IPS-20b (cell line): Measurements from ENCODE around the gene VAV3.
"Not testable (repeated sequence)": the region's sequence is repeated elsewhere in the genome, so short reads cannot be mapped to it uniquely, and the experiment has no call there.

Source experiments
- H3K27ac ChIP-seq: one replicate; pipeline ENCODE4 v1.5.1; 2013; ENCODE audit warnings: low read length
- H3K27me3 ChIP-seq: 2 replicates; pipeline ENCODE4 v1.6.1; 2013; ENCODE audit warnings: mild to moderate bottlenecking, low read length, inconsistent platforms; ENCODE audit not compliant: insufficient read depth
- H3K36me3 ChIP-seq: 2 replicates; pipeline ENCODE4 v1.6.1; 2013; ENCODE audit warnings: low read depth, mild to moderate bottlenecking, inconsistent platforms, low read length, moderate library complexity; ENCODE audit not compliant: insufficient read depth
- H3K4me1 ChIP-seq: 2 replicates; pipeline ENCODE4 v1.6.1; 2013; ENCODE audit warnings: mild to moderate bottlenecking, control low read depth, inconsistent platforms, low read length, moderate library complexity; ENCODE audit not compliant: insufficient read depth
- H3K4me3 ChIP-seq: 2 replicates; pipeline ENCODE4 v1.5.1; 2013; ENCODE audit warnings: mild to moderate bottlenecking, low read length, inconsistent platforms
- H3K9ac ChIP-seq: 2 replicates; pipeline ENCODE4 v1.6.1; 2013; ENCODE audit warnings: low read depth, mild to moderate bottlenecking, inconsistent platforms, low read length, moderate library complexity
- H3K9me3 ChIP-seq: 2 replicates; pipeline ENCODE4 v1.6.1; 2013; ENCODE audit warnings: mild to moderate bottlenecking, low read depth, low read length, inconsistent platforms; ENCODE audit not compliant: insufficient read depth

The VAV3 gene

GRCh38 chr1:107666493-107666892 lies 298.5 kb downstream of the VAV3 start:
- no peaks in the 10 kb centered on the region for H3K4me1 ChIP-seq
- no peak overlapping the region for H3K9ac ChIP-seq
- no peak overlapping the region for H3K27ac ChIP-seq
- H3K27me3 ChIP-seq, result no peaks in the 10 kb centered on the region
- H3K36me3 ChIP-seq, result no peaks in the 10 kb centered on the region
- H3K9me3 ChIP-seq, result no peaks in the 10 kb centered on the region
- H3K4me3 ChIP-seq, result no peak overlapping the region

- Histone ChIP-seq H3K27me3 (no peaks in the 10 kb centered on the region), H3K4me3 (no peak overlapping the region), H3K27ac (no peak overlapping the region), H3K9ac (no peak overlapping the region), H3K4me1 (no peaks in the 10 kb centered on the region), H3K36me3 (no peaks in the 10 kb centered on the region), H3K9me3 (no peaks in the 10 kb centered on the region)
These were observed 299.7 kb downstream of the VAV3 start for GRCh38 chr1:107664982-107665925.

- Histone ChIP-seq H3K27ac (no peak overlapping the region), H3K9ac (no peak overlapping the region), H3K27me3 (no peaks in the 10 kb centered on the region), H3K4me3 (no peak overlapping the region), H3K36me3 (no peaks in the 10 kb centered on the region), H3K4me1 (no peaks in the 10 kb centered on the region), H3K9me3 (no peaks in the 10 kb centered on the region)
These were observed 302.0 kb downstream of the VAV3 start for GRCh38 chr1:107662971-107663370.

GRCh38 chr1:107661158-107661557 lies 303.8 kb downstream of the VAV3 start:
- Histone ChIP-seq H3K4me3 (no peak overlapping the region), H3K27ac (no peak overlapping the region), H3K27me3 (no peaks in the 10 kb centered on the region), H3K9me3 (no peaks in the 10 kb centered on the region), H3K9ac (no peak overlapping the region), H3K4me1 (no peaks in the 10 kb centered on the region), H3K36me3 (no peaks in the 10 kb centered on the region)

- Histone ChIP-seq H3K9ac (no peak overlapping the region), H3K27me3 (no peaks in the 10 kb centered on the region), H3K36me3 (no peaks in the 10 kb centered on the region), H3K4me3 (no peak overlapping the region), H3K4me1 (no peaks in the 10 kb centered on the region), H3K27ac (no peak overlapping the region), H3K9me3 (no peaks in the 10 kb centered on the region)
These were observed 305.0 kb downstream of the VAV3 start for GRCh38 chr1:107659961-107660360.

- no peak overlapping the region for H3K27ac ChIP-seq
- no peaks in the 10 kb centered on the region for H3K27me3 ChIP-seq
- no peaks in the 10 kb centered on the region for H3K36me3 ChIP-seq
- peaks cover 10% of the 10 kb centered on the region for H3K4me1 ChIP-seq
- H3K9me3 ChIP-seq, result no peaks in the 10 kb centered on the region
- H3K4me3 ChIP-seq, result no peak overlapping the region
- no peak overlapping the region for H3K9ac ChIP-seq
These were observed 307.6 kb downstream of the VAV3 start for GRCh38 chr1:107657356-107657755.

GRCh38 chr1:107653765-107654164 lies 311.2 kb downstream of the VAV3 start:
- no peak overlapping the region for H3K9ac ChIP-seq
- H3K9me3 ChIP-seq, result no peaks in the 10 kb centered on the region
- H3K36me3 ChIP-seq, result no peaks in the 10 kb centered on the region
- H3K4me1 ChIP-seq, result peaks cover 10% of the 10 kb centered on the region
- H3K4me3 ChIP-seq, result no peak overlapping the region
- H3K27me3 ChIP-seq, result no peaks in the 10 kb centered on the region
- no peak overlapping the region for H3K27ac ChIP-seq

GRCh38 chr1:107653005-107653404 lies 312.0 kb downstream of the VAV3 start:
- H3K27ac ChIP-seq, result no peak overlapping the region
- H3K9me3 ChIP-seq, result no peaks in the 10 kb centered on the region
- H3K4me3 ChIP-seq, result no peak overlapping the region
- H3K9ac ChIP-seq, result no peak overlapping the region
- H3K27me3 ChIP-seq, result no peaks in the 10 kb centered on the region
- peaks cover 10% of the 10 kb centered on the region for H3K4me1 ChIP-seq
- H3K36me3 ChIP-seq, result no peaks in the 10 kb centered on the region

GRCh38 chr1:107650825-107651224 lies 314.2 kb downstream of the VAV3 start:
- H3K4me1 ChIP-seq, H3K36me3 ChIP-seq, H3K27me3 ChIP-seq, H3K9ac ChIP-seq, H3K27ac ChIP-seq, H3K4me3 ChIP-seq, H3K9me3 ChIP-seq: not testable (repeated sequence)

- Histone ChIP-seq H3K27ac (no peak overlapping the region), H3K4me3 (no peak overlapping the region), H3K36me3 (no peaks in the 10 kb centered on the region), H3K27me3 (no peaks in the 10 kb centered on the region), H3K9me3 (no peaks in the 10 kb centered on the region), H3K4me1 (peaks cover 7% of the 10 kb centered on the region), H3K9ac (no peak overlapping the region)
These were observed 316.0 kb downstream of the VAV3 start for GRCh38 chr1:107649023-107649422.

- Histone ChIP-seq H3K36me3 (no peaks in the 10 kb centered on the region), H3K27ac (no peak overlapping the region), H3K9me3 (no peaks in the 10 kb centered on the region), H3K9ac (no peak overlapping the region), H3K4me3 (no peak overlapping the region), H3K27me3 (no peaks in the 10 kb centered on the region), H3K4me1 (no peaks in the 10 kb centered on the region)
These were observed 316.9 kb downstream of the VAV3 start for GRCh38 chr1:107648071-107648470.

GRCh38 chr1:107647012-107647411 lies 318.0 kb downstream of the VAV3 start:
- no peak overlapping the region for H3K27ac ChIP-seq
- H3K36me3 ChIP-seq, result no peaks in the 10 kb centered on the region
- no peak overlapping the region for H3K4me3 ChIP-seq
- H3K9ac ChIP-seq, result no peak overlapping the region
- H3K9me3 ChIP-seq, result no peaks in the 10 kb centered on the region
- H3K4me1 ChIP-seq, result no peaks in the 10 kb centered on the region
- H3K27me3 ChIP-seq, result no peaks in the 10 kb centered on the region
